ENCODE measurements around the gene TCOF1.

Gene TCOF1

DNA sequence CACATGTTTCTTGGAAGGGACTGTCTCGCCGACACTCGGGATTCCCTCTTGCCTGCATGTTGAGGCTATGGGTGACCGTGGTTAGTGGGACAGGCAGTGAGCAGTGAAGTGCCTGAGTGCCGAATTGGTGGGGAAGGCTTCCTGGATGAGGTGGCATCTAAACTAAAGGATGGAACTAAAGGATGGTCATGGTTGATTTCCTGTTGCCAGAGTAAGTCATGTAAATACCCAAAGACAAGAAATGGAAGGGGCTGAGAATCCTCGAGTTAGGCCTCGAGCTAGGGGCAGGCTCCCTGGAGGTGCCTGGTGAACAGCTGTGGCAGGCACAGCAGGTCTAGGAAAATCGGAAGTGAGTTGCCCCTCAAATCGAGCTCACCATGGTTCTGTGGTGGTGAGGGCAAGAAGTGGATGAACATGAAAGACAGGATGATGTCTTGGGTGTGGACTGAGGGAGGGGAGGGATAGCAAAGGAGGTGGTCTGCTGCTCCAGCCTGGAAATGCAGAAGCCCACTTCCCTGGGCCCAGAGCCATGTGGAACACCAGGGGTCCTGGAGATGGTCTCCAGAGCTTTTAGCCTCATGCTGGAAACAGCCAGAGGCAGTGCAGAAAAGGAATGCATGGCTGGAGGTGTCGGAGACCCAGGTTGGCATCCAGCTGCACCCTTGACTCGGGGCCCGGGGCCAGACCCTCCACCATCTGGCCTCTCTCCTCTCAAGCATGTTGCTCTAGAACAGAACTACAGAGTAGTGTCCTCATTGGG is 43.0 kb downstream of the TCOF1 start:
- ATAC-seq, result no peak
- TF ChIP-seq, protein P1, sequence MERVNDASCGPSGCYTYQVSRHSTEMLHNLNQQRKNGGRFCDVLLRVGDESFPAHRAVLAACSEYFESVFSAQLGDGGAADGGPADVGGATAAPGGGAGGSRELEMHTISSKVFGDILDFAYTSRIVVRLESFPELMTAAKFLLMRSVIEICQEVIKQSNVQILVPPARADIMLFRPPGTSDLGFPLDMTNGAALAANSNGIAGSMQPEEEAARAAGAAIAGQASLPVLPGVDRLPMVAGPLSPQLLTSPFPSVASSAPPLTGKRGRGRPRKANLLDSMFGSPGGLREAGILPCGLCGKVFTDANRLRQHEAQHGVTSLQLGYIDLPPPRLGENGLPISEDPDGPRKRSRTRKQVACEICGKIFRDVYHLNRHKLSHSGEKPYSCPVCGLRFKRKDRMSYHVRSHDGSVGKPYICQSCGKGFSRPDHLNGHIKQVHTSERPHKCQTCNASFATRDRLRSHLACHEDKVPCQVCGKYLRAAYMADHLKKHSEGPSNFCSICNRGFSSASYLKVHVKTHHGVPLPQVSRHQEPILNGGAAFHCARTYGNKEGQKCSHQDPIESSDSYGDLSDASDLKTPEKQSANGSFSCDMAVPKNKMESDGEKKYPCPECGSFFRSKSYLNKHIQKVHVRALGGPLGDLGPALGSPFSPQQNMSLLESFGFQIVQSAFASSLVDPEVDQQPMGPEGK (CRISPR knock-in tag; IDR thresholded peaks at IDR 0.05; ENCODE audit: borderline replicate concordance), result no peak
- TF ChIP-seq ISL1 (CRISPR knock-in tag; IDR thresholded peaks at IDR 0.05) (no peak), ZFP3 (CRISPR knock-in tag; IDR thresholded peaks at IDR 0.05) (no peak), ZNF565 (CRISPR knock-in tag; conservative IDR thresholded peaks at IDR 0.05; ENCODE audit: low read depth) (no peak), OSR1 (CRISPR knock-in tag; IDR thresholded peaks at IDR 0.05) (no peak), ZFP30 (CRISPR knock-in tag; IDR thresholded peaks at IDR 0.05) (no peak), RARB (CRISPR knock-in tag; IDR thresholded peaks at IDR 0.05) (no peak), ESRRG (CRISPR knock-in tag; IDR thresholded peaks at IDR 0.05) (no peak), ZC3H10 (CRISPR knock-in tag; IDR thresholded peaks at IDR 0.05) (no peak), ZNF8 (CRISPR knock-in tag; IDR thresholded peaks at IDR 0.05) (no peak), TCF4 (CRISPR knock-in tag; IDR thresholded peaks at IDR 0.05; ENCODE audit: borderline replicate concordance) (no peak), ARNTL (CRISPR knock-in tag; IDR thresholded peaks at IDR 0.05; ENCODE audit: borderline replicate concordance, low read depth) (no peak), BACH2 (CRISPR knock-in tag; IDR thresholded peaks at IDR 0.05; ENCODE audit: borderline replicate concordance) (no peak), ZNF70 (CRISPR knock-in tag; IDR thresholded peaks at IDR 0.05) (no peak), TOX (CRISPR knock-in tag; IDR thresholded peaks at IDR 0.05; ENCODE audit: borderline replicate concordance) (no peak), CSDC2 (CRISPR knock-in tag; IDR thresholded peaks at IDR 0.05) (no peak), PPARA (CRISPR knock-in tag; IDR thresholded peaks at IDR 0.05; ENCODE audit: borderline replicate concordance) (no peak)
- TF ChIP-seq, protein P2, sequence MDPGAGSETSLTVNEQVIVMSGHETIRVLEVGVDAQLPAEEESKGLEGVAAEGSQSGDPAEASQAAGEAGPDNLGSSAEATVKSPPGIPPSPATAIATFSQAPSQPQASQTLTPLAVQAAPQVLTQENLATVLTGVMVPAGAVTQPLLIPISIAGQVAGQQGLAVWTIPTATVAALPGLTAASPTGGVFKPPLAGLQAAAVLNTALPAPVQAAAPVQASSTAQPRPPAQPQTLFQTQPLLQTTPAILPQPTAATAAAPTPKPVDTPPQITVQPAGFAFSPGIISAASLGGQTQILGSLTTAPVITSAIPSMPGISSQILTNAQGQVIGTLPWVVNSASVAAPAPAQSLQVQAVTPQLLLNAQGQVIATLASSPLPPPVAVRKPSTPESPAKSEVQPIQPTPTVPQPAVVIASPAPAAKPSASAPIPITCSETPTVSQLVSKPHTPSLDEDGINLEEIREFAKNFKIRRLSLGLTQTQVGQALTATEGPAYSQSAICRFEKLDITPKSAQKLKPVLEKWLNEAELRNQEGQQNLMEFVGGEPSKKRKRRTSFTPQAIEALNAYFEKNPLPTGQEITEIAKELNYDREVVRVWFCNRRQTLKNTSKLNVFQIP (CRISPR knock-in tag; IDR thresholded peaks at IDR 0.05; ENCODE audit: borderline replicate concordance, low read depth), result no peak
- TF ChIP-seq, protein P3, sequence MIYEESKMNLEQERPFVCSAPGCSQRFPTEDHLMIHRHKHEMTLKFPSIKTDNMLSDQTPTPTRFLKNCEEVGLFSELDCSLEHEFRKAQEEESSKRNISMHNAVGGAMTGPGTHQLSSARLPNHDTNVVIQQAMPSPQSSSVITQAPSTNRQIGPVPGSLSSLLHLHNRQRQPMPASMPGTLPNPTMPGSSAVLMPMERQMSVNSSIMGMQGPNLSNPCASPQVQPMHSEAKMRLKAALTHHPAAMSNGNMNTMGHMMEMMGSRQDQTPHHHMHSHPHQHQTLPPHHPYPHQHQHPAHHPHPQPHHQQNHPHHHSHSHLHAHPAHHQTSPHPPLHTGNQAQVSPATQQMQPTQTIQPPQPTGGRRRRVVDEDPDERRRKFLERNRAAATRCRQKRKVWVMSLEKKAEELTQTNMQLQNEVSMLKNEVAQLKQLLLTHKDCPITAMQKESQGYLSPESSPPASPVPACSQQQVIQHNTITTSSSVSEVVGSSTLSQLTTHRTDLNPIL (CRISPR knock-in tag; IDR thresholded peaks at IDR 0.05; ENCODE audit: low read depth), result no peak

DNA sequence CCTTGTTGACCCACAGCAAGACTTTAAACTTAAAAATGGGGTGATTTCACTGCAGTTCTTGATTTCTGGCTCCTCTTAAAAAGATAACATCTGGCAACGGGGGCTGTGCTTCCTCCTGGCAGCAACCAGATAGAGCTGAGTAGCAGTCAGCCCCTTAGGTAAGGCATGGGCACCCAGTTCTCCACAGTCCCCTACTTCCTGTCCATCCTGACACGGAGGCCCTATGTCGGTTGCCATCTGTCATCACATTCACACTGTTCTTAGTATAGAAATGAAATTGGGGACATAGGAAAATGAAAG is 43.5 kb downstream of the TCOF1 start:
- ATAC-seq, result no peak
- no peak for TF ChIP-seq ZNF565 (CRISPR knock-in tag; conservative IDR thresholded peaks at IDR 0.05; ENCODE audit: low read depth)
- TF ChIP-seq, protein P1 (CRISPR knock-in tag; IDR thresholded peaks at IDR 0.05; ENCODE audit: borderline replicate concordance), result no peak
- TF ChIP-seq ARNTL (CRISPR knock-in tag; IDR thresholded peaks at IDR 0.05; ENCODE audit: borderline replicate concordance, low read depth), result no peak
- no peak for TF ChIP-seq ZFP3 (CRISPR knock-in tag; IDR thresholded peaks at IDR 0.05)
- TF ChIP-seq ISL1 (CRISPR knock-in tag; IDR thresholded peaks at IDR 0.05), result no peak
- no peak for TF ChIP-seq TCF4 (CRISPR knock-in tag; IDR thresholded peaks at IDR 0.05; ENCODE audit: borderline replicate concordance)
- no peak for TF ChIP-seq TOX (CRISPR knock-in tag; IDR thresholded peaks at IDR 0.05; ENCODE audit: borderline replicate concordance)
- TF ChIP-seq, protein P3 (CRISPR knock-in tag; IDR thresholded peaks at IDR 0.05; ENCODE audit: low read depth), result no peak
- TF ChIP-seq, protein P2 (CRISPR knock-in tag; IDR thresholded peaks at IDR 0.05; ENCODE audit: borderline replicate concordance, low read depth), result no peak
- no peak for TF ChIP-seq PPARA (CRISPR knock-in tag; IDR thresholded peaks at IDR 0.05; ENCODE audit: borderline replicate concordance)
- TF ChIP-seq, protein P4, sequence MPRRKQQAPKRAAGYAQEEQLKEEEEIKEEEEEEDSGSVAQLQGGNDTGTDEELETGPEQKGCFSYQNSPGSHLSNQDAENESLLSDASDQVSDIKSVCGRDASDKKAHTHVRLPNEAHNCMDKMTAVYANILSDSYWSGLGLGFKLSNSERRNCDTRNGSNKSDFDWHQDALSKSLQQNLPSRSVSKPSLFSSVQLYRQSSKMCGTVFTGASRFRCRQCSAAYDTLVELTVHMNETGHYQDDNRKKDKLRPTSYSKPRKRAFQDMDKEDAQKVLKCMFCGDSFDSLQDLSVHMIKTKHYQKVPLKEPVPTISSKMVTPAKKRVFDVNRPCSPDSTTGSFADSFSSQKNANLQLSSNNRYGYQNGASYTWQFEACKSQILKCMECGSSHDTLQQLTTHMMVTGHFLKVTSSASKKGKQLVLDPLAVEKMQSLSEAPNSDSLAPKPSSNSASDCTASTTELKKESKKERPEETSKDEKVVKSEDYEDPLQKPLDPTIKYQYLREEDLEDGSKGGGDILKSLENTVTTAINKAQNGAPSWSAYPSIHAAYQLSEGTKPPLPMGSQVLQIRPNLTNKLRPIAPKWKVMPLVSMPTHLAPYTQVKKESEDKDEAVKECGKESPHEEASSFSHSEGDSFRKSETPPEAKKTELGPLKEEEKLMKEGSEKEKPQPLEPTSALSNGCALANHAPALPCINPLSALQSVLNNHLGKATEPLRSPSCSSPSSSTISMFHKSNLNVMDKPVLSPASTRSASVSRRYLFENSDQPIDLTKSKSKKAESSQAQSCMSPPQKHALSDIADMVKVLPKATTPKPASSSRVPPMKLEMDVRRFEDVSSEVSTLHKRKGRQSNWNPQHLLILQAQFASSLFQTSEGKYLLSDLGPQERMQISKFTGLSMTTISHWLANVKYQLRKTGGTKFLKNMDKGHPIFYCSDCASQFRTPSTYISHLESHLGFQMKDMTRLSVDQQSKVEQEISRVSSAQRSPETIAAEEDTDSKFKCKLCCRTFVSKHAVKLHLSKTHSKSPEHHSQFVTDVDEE (CRISPR knock-in tag; IDR thresholded peaks at IDR 0.05), result no peak
- no peak for TF ChIP-seq BACH2 (CRISPR knock-in tag; IDR thresholded peaks at IDR 0.05; ENCODE audit: borderline replicate concordance)
- TF ChIP-seq OSR1 (CRISPR knock-in tag; IDR thresholded peaks at IDR 0.05), result no peak
- TF ChIP-seq SNAI2 (CRISPR knock-in tag; IDR thresholded peaks at IDR 0.05), result no peak
- TF ChIP-seq, protein P5, sequence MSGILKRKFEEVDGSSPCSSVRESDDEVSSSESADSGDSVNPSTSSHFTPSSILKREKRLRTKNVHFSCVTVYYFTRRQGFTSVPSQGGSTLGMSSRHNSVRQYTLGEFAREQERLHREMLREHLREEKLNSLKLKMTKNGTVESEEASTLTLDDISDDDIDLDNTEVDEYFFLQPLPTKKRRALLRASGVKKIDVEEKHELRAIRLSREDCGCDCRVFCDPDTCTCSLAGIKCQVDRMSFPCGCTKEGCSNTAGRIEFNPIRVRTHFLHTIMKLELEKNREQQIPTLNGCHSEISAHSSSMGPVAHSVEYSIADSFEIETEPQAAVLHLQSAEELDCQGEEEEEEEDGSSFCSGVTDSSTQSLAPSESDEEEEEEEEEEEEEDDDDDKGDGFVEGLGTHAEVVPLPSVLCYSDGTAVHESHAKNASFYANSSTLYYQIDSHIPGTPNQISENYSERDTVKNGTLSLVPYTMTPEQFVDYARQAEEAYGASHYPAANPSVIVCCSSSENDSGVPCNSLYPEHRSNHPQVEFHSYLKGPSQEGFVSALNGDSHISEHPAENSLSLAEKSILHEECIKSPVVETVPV (CRISPR knock-in tag; IDR thresholded peaks at IDR 0.05), result no peak
- no peak for TF ChIP-seq ESRRG (CRISPR knock-in tag; IDR thresholded peaks at IDR 0.05)
- TF ChIP-seq RARB (CRISPR knock-in tag; IDR thresholded peaks at IDR 0.05), result no peak
- no peak for TF ChIP-seq CSDC2 (CRISPR knock-in tag; IDR thresholded peaks at IDR 0.05)
- TF ChIP-seq GLIS3 (CRISPR knock-in tag; IDR thresholded peaks at IDR 0.05), result no peak
